Sigmoid colon (tissue), 3 donors: ENCODE results near the gene TCTN3.

Experiments
- POLR2A ChIP-seq, 2 donors: fragments of 450-650 bp; IDR thresholded peaks; one replicate each; pipeline ENCODE4 v1.6.1; 2016; ENCODE audit warnings: antibody characterized with exemption in 2 of 2, mild to moderate bottlenecking in 2 of 2, moderate library complexity in 2 of 2
- TF ChIP-seq, protein P1 (sequence below), 4 experiments: fragments of 450-650 bp in 3 of 4; fragments of 200-600 bp in 1 of 4; IDR thresholded peaks; one replicate each; pipeline ENCODE4 v1.5.1; 2016 to 2019; ENCODE audit warnings: antibody characterized with exemption in 4 of 4, mild to moderate bottlenecking in 3 of 4, moderate library complexity in 2 of 4

DNA sequence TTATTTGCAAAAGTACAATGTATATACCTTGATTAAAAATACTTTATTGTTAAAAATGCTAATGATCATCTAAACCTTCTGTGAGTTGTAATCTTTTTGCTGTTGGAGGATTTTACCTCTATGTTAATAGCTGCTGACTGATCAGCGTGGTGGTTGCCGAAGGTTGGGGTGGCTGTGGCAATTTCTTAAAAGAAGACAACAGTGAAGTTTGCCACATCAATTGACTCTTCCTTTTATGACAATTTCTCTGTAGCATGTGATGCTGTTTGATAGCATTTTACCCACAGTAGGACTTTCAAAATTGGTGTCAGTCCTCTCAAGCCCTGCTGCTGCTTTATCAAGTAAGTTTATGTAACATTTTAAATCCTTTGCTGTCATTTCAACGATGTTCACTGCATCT is 45.3 kb upstream of the TCTN3 start:
- TF ChIP-seq, protein P1, sequence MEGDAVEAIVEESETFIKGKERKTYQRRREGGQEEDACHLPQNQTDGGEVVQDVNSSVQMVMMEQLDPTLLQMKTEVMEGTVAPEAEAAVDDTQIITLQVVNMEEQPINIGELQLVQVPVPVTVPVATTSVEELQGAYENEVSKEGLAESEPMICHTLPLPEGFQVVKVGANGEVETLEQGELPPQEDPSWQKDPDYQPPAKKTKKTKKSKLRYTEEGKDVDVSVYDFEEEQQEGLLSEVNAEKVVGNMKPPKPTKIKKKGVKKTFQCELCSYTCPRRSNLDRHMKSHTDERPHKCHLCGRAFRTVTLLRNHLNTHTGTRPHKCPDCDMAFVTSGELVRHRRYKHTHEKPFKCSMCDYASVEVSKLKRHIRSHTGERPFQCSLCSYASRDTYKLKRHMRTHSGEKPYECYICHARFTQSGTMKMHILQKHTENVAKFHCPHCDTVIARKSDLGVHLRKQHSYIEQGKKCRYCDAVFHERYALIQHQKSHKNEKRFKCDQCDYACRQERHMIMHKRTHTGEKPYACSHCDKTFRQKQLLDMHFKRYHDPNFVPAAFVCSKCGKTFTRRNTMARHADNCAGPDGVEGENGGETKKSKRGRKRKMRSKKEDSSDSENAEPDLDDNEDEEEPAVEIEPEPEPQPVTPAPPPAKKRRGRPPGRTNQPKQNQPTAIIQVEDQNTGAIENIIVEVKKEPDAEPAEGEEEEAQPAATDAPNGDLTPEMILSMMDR (IDR thresholded peaks at IDR 0.05), result no peak
- no peak for TF ChIP-seq POLR2A (IDR thresholded peaks at IDR 0.05)
